GM23248 (cell line): ENCODE data around the gene USP37. TPM values are rescaled to one million over a fixed set of nuclear protein-coding genes. Genes with fewer than 3 reads are reported as not detected.

Experiments
- DNase-seq: peaks from one replicate; pipeline ENCODE4 v3.0.0-alpha.2; 2015
- H2AFZ ChIP-seq: fragments of 200-600 bp; sonication (generic); 2 replicates; pipeline ENCODE4 v1.6.1; 2016; ENCODE audit warnings: antibody characterized with exemption
- H3F3A ChIP-seq: fragments of 200-600 bp; sonication (generic); 2 replicates; pipeline ENCODE4 v1.6.1; 2016; ENCODE audit warnings: mild to moderate bottlenecking, antibody characterized with exemption, mixed run types; ENCODE audit not compliant: insufficient read depth
- H3K27ac ChIP-seq: fragments of 200-600 bp; sonication (generic); 2 replicates; pipeline ENCODE4 v1.5.1; 2016; ENCODE audit warnings: mild to moderate bottlenecking
- H3K27me3 ChIP-seq: fragments of 200-600 bp; sonication (generic); replicated peaks from 2 replicates; pipeline ENCODE4 v1.6.1; 2016; ENCODE audit warnings: mild to moderate bottlenecking; ENCODE audit not compliant: insufficient read depth
- H3K36me3 ChIP-seq: fragments of 200-600 bp; sonication (generic); 2 replicates; pipeline ENCODE4 v1.6.1; 2016; ENCODE audit warnings: low read depth, mild to moderate bottlenecking
- H3K4me1 ChIP-seq: fragments of 200-600 bp; sonication (generic); 2 replicates; pipeline ENCODE4 v1.6.1; 2016; ENCODE audit warnings: mild to moderate bottlenecking; ENCODE audit not compliant: insufficient read depth
- H3K4me2 ChIP-seq: fragments of 200-600 bp; sonication (generic); one replicate; pipeline ENCODE4 v1.6.1; 2016; ENCODE audit warnings: mild to moderate bottlenecking; ENCODE audit not compliant: unreplicated experiment
- H3K4me3 ChIP-seq: fragments of 200-600 bp; sonication (generic); 2 replicates; pipeline ENCODE4 v1.5.1; 2016; ENCODE audit warnings: mild to moderate bottlenecking
- H3K79me2 ChIP-seq: fragments of 200-600 bp; sonication (generic); 2 replicates; pipeline ENCODE4 v1.6.1; 2016; ENCODE audit warnings: mild to moderate bottlenecking; ENCODE audit not compliant: insufficient read depth
- H3K9ac ChIP-seq: fragments of 200-600 bp; sonication (generic); 2 replicates; pipeline ENCODE4 v1.6.1; 2016; ENCODE audit warnings: mild to moderate bottlenecking
- H3K9me2 ChIP-seq: fragments of 200-600 bp; sonication (generic); 2 replicates; pipeline ENCODE4 v1.6.1; 2016; ENCODE audit warnings: mixed run types, mild to moderate bottlenecking, moderate library complexity; ENCODE audit not compliant: insufficient read depth
- H3K9me3 ChIP-seq: fragments of 200-600 bp; sonication (generic); one replicate; pipeline ENCODE4 v1.6.1; 2017; ENCODE audit warnings: low read depth
- H4K20me1 ChIP-seq: fragments of 200-600 bp; sonication (generic); 2 replicates; pipeline ENCODE4 v1.6.0; 2016; ENCODE audit not compliant: insufficient read depth
- EZH2 ChIP-seq: fragments of 200-600 bp; sonication (generic); IDR thresholded peaks from 2 replicates; pipeline ENCODE4 v1.6.1; 2018; ENCODE audit warnings: antibody characterized with exemption, mild to moderate bottlenecking; ENCODE audit not compliant: insufficient read depth, poor library complexity, severe bottlenecking
- EZH2phosphoT487 ChIP-seq: fragments of 200-600 bp; sonication (generic); IDR thresholded peaks from 2 replicates; pipeline ENCODE4 v1.6.1; 2018; ENCODE audit warnings: antibody characterized with exemption, moderate library complexity, mild to moderate bottlenecking, low read depth; ENCODE audit not compliant: insufficient read depth
- WGBS, 2 experiments: methylation state at CpG; one replicate each; pipeline ENCODE4 v1.1.6; 2015 to 2017; ENCODE audit warnings: low lambda C conversion rate in 2 of 2, low coverage in 1 of 2; ENCODE audit errors: missing lambda C conversion rate in 2 of 2; 5-methylcytosine and 5-hydroxymethylcytosine counted together
- in situ Hi-C: fragments of 300-500 bp; cut with MboI; formaldehyde crosslinking; loops from 2 replicates; pipeline ENCODE4 v1.15.0; 2020
- polyA plus RNA-seq: library from polyadenylated mRNA; unstranded; fragments of >200 nt; fragmentation: Nextera tagmentation; extraction: Ambion mirVana; gene quantifications from 2 replicates; pipeline ENCODE4 v1.2.1, GENCODE V29; 2016
- total RNA-seq: library from RNA; depleted of rRNA; stranded (reverse); fragments of >200 nt; shearing (Covaris generic); gene quantifications from 2 replicates; pipeline ENCODE4 v1.2.3, GENCODE V29; 2014

USP37 gene
- total and polyA plus RNA-seq, 2 experiments from 2014 or later, result 5.0 to 6.6 TPM

- Histone ChIP-seq H3K36me3 (no peaks in the 10 kb centered on the region), H3K27me3 (no peaks in the 10 kb centered on the region; the same call in 1 of the 2 replicates), H2AFZ (no peak overlapping the region), H3K4me2 (no peak overlapping the region), H4K20me1 (no peaks in the 10 kb centered on the region), H3K79me2 (no peaks in the 10 kb centered on the region), H3K4me1 (no peaks in the 10 kb centered on the region), H3K9ac (no peak overlapping the region), H3K9me2 (no peaks in the 10 kb centered on the region), H3F3A (no peaks in the 10 kb centered on the region), H3K27ac (no peak overlapping the region), H3K4me3 (no peak overlapping the region), H3K9me3 (no peaks in the 10 kb centered on the region)
- in situ Hi-C loops, result no loop called here
- no peak for DNase-seq
- TF ChIP-seq EZH2phosphoT487 (no peak), EZH2 (no peak)
- WGBS, 2 experiments, result 71 to 77% methylated on average over 5 of the region's 5 CpGs
Measured at GRCh38 chr2:218436992-218437391, 131.2 kb downstream of the USP37 start.

- H3K27me3 ChIP-seq, result no peaks in the 10 kb centered on the region; the same call in 1 of the 2 replicates
- H3K4me1 ChIP-seq, result no peaks in the 10 kb centered on the region
- no peaks in the 10 kb centered on the region for H3F3A ChIP-seq
- no peak overlapping the region for H3K27ac ChIP-seq
- DNase-seq, result no peak
- no peak overlapping the region for H3K4me3 ChIP-seq
- H3K36me3 ChIP-seq, result no peaks in the 10 kb centered on the region
- H3K4me2 ChIP-seq, result no peak overlapping the region
- in situ Hi-C loops, result no loop called here
- TF ChIP-seq EZH2phosphoT487 (no peak), EZH2 (no peak)
- H3K9ac ChIP-seq, result no peak overlapping the region
- 79 to 82% methylated on average over 11 of the region's 11 CpGs for WGBS, 2 experiments
- no peaks in the 10 kb centered on the region for H3K9me2 ChIP-seq
- no peak overlapping the region for H2AFZ ChIP-seq
- no peaks in the 10 kb centered on the region for H4K20me1 ChIP-seq
- H3K79me2 ChIP-seq, result no peaks in the 10 kb centered on the region
- H3K9me3 ChIP-seq, result no peaks in the 10 kb centered on the region
Measured at GRCh38 chr2:218435003-218435982, 132.9 kb downstream of the USP37 start.

DNA sequence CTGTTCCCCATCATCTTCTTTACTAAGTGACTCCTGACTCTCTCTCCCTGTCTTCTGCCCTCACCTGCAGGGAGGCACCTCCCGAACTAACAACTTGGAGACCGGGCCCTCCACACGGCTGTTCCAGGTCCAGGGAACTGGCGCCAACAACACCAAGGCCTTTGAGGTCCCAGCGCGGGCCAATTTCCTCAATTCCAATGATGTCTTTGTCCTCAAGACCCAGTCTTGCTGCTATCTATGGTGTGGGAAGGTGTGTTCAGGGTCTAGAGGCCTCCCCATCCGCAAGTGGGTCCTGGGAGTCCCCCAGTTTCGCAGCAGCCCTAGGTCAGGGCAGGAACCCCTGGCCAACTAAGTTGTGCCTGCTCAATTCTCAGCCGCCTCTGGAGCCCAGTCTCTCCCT lies 133.7 kb downstream of the USP37 start:
- Histone ChIP-seq H3K4me2 (no peak overlapping the region), H3K9me3 (no peaks in the 10 kb centered on the region), H3K9me2 (no peaks in the 10 kb centered on the region), H3K27ac (no peak overlapping the region), H3K4me1 (no peaks in the 10 kb centered on the region), H2AFZ (no peak overlapping the region), H3K4me3 (no peak overlapping the region), H3K36me3 (no peaks in the 10 kb centered on the region), H4K20me1 (no peaks in the 10 kb centered on the region), H3K9ac (no peak overlapping the region), H3K27me3 (no peaks in the 10 kb centered on the region; the same call in 1 of the 2 replicates), H3F3A (no peaks in the 10 kb centered on the region), H3K79me2 (no peaks in the 10 kb centered on the region)
- TF ChIP-seq EZH2, result no peak
- no peak for TF ChIP-seq EZH2phosphoT487
- DNase-seq, result no peak
- WGBS, 2 experiments, result 79 to 88% methylated on average over 9 of the region's 9 CpGs
- in situ Hi-C loops, result no loop called here

GRCh38 chr2:218432676-218433365 lies 135.3 kb downstream of the USP37 start:
- Histone ChIP-seq H3K27ac (no peak overlapping the region), H3K9me2 (no peaks in the 10 kb centered on the region)
- TF ChIP-seq EZH2phosphoT487, result no peak
- TF ChIP-seq EZH2, result no peak

More at GRCh38 chr2:218432676-218433365, 135.3 kb downstream of the USP37 start:
- Histone ChIP-seq H3K9me3 (no peaks in the 10 kb centered on the region), H3K27me3 (no peaks in the 10 kb centered on the region; the same call in 1 of the 2 replicates), H3K4me2 (no peak overlapping the region), H3F3A (no peaks in the 10 kb centered on the region), H3K4me1 (no peaks in the 10 kb centered on the region), H3K36me3 (no peaks in the 10 kb centered on the region), H2AFZ (no peak overlapping the region), H3K4me3 (no peak overlapping the region), H3K79me2 (no peaks in the 10 kb centered on the region), H3K9ac (no peak overlapping the region), H4K20me1 (no peaks in the 10 kb centered on the region)
- WGBS, 2 experiments, result 87 to 89% methylated on average over 8 of the region's 8 CpGs
- DNase-seq, result no peak
- in situ Hi-C loops, result no loop called here
